ENCODE results near the gene HVCN1.

GRCh38 chr12:110666892-110667291 lies 22.0 kb downstream of the HVCN1 start:
- TF ChIP-seq, protein P1, sequence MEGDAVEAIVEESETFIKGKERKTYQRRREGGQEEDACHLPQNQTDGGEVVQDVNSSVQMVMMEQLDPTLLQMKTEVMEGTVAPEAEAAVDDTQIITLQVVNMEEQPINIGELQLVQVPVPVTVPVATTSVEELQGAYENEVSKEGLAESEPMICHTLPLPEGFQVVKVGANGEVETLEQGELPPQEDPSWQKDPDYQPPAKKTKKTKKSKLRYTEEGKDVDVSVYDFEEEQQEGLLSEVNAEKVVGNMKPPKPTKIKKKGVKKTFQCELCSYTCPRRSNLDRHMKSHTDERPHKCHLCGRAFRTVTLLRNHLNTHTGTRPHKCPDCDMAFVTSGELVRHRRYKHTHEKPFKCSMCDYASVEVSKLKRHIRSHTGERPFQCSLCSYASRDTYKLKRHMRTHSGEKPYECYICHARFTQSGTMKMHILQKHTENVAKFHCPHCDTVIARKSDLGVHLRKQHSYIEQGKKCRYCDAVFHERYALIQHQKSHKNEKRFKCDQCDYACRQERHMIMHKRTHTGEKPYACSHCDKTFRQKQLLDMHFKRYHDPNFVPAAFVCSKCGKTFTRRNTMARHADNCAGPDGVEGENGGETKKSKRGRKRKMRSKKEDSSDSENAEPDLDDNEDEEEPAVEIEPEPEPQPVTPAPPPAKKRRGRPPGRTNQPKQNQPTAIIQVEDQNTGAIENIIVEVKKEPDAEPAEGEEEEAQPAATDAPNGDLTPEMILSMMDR (IDR thresholded peaks at IDR 0.05), result no peak
- no peak for TF ChIP-seq POLR2A (IDR thresholded peaks at IDR 0.05)

Measured in thyroid gland (tissue), 4 donors.